ENCODE measurements around the gene NR2C2AP.

DNA sequence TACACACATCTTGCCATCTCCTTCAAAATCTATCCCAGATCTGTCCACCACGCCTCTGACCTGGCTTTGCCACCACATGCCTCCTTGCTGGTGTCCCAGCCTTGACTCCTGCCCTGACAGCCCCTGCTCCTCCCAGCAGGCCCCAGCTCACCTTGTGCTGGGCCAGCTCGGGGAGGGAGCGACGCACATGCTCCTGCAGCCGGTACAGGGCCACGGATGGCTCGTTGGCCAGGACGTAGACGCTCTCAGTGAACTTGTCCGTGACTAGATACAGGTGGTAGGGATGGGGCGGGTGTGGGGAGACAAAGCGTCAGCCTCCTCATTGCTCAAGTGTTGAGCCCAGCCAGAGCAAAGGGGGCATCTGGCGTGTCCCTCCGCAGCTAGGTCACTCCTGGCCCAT is 16.5 kb downstream of the NR2C2AP start:
- TF ChIP-seq POLR2AphosphoS5 (IDR thresholded peaks at IDR 0.05; ENCODE audit: insufficient read depth in 1 of 2, low read depth in 1 of 2): no peak
- TF ChIP-seq, protein P1, sequence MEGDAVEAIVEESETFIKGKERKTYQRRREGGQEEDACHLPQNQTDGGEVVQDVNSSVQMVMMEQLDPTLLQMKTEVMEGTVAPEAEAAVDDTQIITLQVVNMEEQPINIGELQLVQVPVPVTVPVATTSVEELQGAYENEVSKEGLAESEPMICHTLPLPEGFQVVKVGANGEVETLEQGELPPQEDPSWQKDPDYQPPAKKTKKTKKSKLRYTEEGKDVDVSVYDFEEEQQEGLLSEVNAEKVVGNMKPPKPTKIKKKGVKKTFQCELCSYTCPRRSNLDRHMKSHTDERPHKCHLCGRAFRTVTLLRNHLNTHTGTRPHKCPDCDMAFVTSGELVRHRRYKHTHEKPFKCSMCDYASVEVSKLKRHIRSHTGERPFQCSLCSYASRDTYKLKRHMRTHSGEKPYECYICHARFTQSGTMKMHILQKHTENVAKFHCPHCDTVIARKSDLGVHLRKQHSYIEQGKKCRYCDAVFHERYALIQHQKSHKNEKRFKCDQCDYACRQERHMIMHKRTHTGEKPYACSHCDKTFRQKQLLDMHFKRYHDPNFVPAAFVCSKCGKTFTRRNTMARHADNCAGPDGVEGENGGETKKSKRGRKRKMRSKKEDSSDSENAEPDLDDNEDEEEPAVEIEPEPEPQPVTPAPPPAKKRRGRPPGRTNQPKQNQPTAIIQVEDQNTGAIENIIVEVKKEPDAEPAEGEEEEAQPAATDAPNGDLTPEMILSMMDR (IDR thresholded peaks at IDR 0.05): no peak
- no peak for TF ChIP-seq POLR2A (IDR thresholded peaks at IDR 0.05)

Measured in vagina (tissue), 2 donors.